HS-27A (cell line): ENCODE results near the gene NAALAD2.
"Not testable (repeated sequence)": the region's sequence is repeated elsewhere in the genome, so short reads cannot be mapped to it uniquely, and the experiment has no call there.

Experiments
- DNase-seq: peaks from one replicate; pipeline ENCODE4 v3.0.0-alpha.2; 2012; ENCODE audit warnings: low read depth, missing footprints

NAALAD2 gene

GRCh38 chr11:90192869-90193582 is 58.6 kb downstream of the NAALAD2 start:
- no peak for DNase-seq

- no peak for DNase-seq
These were observed 62.9 kb downstream of the NAALAD2 start for GRCh38 chr11:90197377-90197776.

GRCh38 chr11:90202342-90202741 is 67.9 kb downstream of the NAALAD2 start:
- DNase-seq = no peak

- DNase-seq = no peak
These were observed 69.9 kb downstream of the NAALAD2 start for GRCh38 chr11:90204407-90204806.

GRCh38 chr11:90204832-90205646 is 70.6 kb downstream of the NAALAD2 start:
- no peak for DNase-seq

- DNase-seq = not testable (repeated sequence)
These were observed 73.5 kb downstream of the NAALAD2 start for GRCh38 chr11:90207992-90208391.

GRCh38 chr11:90208857-90209256 is 74.4 kb downstream of the NAALAD2 start:
- DNase-seq = no peak

- no peak for DNase-seq
These were observed 78.9 kb downstream of the NAALAD2 start for GRCh38 chr11:90213322-90213721.

- no peak for DNase-seq
These were observed 82.1 kb downstream of the NAALAD2 start for GRCh38 chr11:90216611-90217010.

GRCh38 chr11:90218606-90219005 is 84.1 kb downstream of the NAALAD2 start:
- no peak for DNase-seq

- DNase-seq = no peak
These were observed 85.0 kb downstream of the NAALAD2 start for GRCh38 chr11:90219438-90219837.

GRCh38 chr11:90220391-90220790 is 85.9 kb downstream of the NAALAD2 start:
- DNase-seq = no peak

GRCh38 chr11:90221803-90222458 is 87.5 kb downstream of the NAALAD2 start:
- DNase-seq = no peak

GRCh38 chr11:90222459-90223247 is 88.2 kb downstream of the NAALAD2 start, which contains the start of gene CHORDC1:
Gene CHORDC1 (minus strand): TSS chr11:90223049. CDS start chr11:90222954, 95 bp downstream.
- DNase-seq = peak; percentile 71

- no peak for DNase-seq
These were observed 88.8 kb downstream of the NAALAD2 start for GRCh38 chr11:90223248-90223585.

- no peak for DNase-seq
These were observed 93.6 kb downstream of the NAALAD2 start for GRCh38 chr11:90228056-90228455.

GRCh38 chr11:90229791-90230190 is 95.3 kb downstream of the NAALAD2 start:
- no peak for DNase-seq

GRCh38 chr11:90234977-90235376 is 100.5 kb downstream of the NAALAD2 start:
- no peak for DNase-seq

GRCh38 chr11:90235526-90235925 is 101.1 kb downstream of the NAALAD2 start:
- DNase-seq = no peak

- DNase-seq = no peak
These were observed 102.5 kb downstream of the NAALAD2 start for GRCh38 chr11:90237004-90237403.

GRCh38 chr11:90239967-90240636 is 105.6 kb downstream of the NAALAD2 start:
- not testable (repeated sequence) for DNase-seq
